Ovary (tissue), 9 donors: ENCODE measurements around the gene DAZAP2. TPM values are rescaled to one million over a fixed set of nuclear protein-coding genes. Genes with fewer than 3 reads are reported as not detected.

Experiments used
- DNase-seq, 5 donors: peaks; one replicate each; pipeline ENCODE4 v3.0.0-alpha.2; 2019 to 2020
- H3K27ac ChIP-seq, 2 donors: fragments of 200-600 bp; one replicate each; pipeline versions ENCODE4 v1.5.1 to v1.8.0; 2019 to 2022
- H3K27me3 ChIP-seq: fragments of 200-600 bp; one replicate; pipeline ENCODE4 v1.8.0; 2022
- H3K36me3 ChIP-seq: fragments of 200-600 bp; sonication (generic); one replicate; pipeline ENCODE4 v1.5.1; 2019
- H3K4me1 ChIP-seq: one replicate; pipeline ENCODE4 v1.8.1; 2013; ENCODE audit warnings: mild to moderate bottlenecking, moderate library complexity; ENCODE audit not compliant: insufficient read depth
- H3K4me3 ChIP-seq: fragments of 200-600 bp; sonication (generic); one replicate; pipeline ENCODE4 v1.5.1; 2017
- H3K9me3 ChIP-seq, 2 donors: fragments of 200-600 bp in 1 of 2; sonication (generic) in 1 of 2; one replicate each; pipeline versions ENCODE4 v1.5.1 to v1.8.1; 2013 to 2019; ENCODE audit warnings: mild to moderate bottlenecking in 1 of 2, moderate library complexity in 1 of 2
- EP300 ChIP-seq: sonication (generic); formaldehyde crosslinking; IDR thresholded peaks from one replicate; pipeline ENCODE4 v1.6.1; 2017; ENCODE audit warnings: antibody characterized with exemption
- POLR2A ChIP-seq: fragments of 450-650 bp; IDR thresholded peaks from one replicate; pipeline ENCODE4 v1.6.1; 2017; ENCODE audit warnings: antibody characterized with exemption, mild to moderate bottlenecking, moderate library complexity
- WGBS, 3 donors: extraction: QIAGEN DNeasy Blood & Tissue Kit in 1 of 3; methylation state at CpG; one replicate each; pipeline versions ENCODE4 v1.1.5 to v1.1.7; 2013 to 2017; 5-methylcytosine and 5-hydroxymethylcytosine counted together
- intact Hi-C, 4 donors: fragments of 100-400 bp; cut with DNase I; formaldehyde crosslinking; loops; one replicate each; pipeline versions ENCODE4 v1.11.0 to v1.15.1; 2022 to 2023
- polyA plus RNA-seq, 2 donors: library from polyadenylated mRNA; stranded (reverse); fragments of 200-250 nt in 1 of 2; fragments of 350-450 nt in 1 of 2; fragmentation: Illumina TruSeq in 1 of 2; extraction: RNeasy Lipid Tissue Mini Kit (QIAGEN cat#74804) in 1 of 2; gene quantifications; one replicate each; pipeline ENCODE4 v1.2.3, GENCODE V29; 2013 to 2014
- total RNA-seq, 7 donors: library from RNA; depleted of rRNA in 2 of 7; stranded (reverse); fragments of >200 nt in 2 of 7; fragmentation: NEBNext Ultra II Directional in 3 of 7; extraction: Animal tissue kit (Norgen Biotek cat#: 25700) in 3 of 7; gene quantifications; one replicate each; pipeline versions ENCODE4 v1.1.0 to v1.2.4, GENCODE V29; 2016 to 2023
- TF ChIP-seq, protein P1 (sequence below), 3 donors: fragments of 450-650 bp in 2 of 3; fragments of 200-600 bp in 1 of 3; IDR thresholded peaks; one replicate each; pipeline versions ENCODE4 v1.5.1 to v1.8.0; 2016 to 2022; ENCODE audit warnings: antibody characterized with exemption in 3 of 3, mild to moderate bottlenecking in 1 of 3
- donor health status: DM: no; HTN: no; CAD: no; lungs with moderate emphysema.
- donor health status: DM: no; HTN: no; CAD: no.
- donor health status: Bipolar disorder and iron deficiency.
- donor health status: DM: yes; HTN: yes; CAD: no.
- donor health status: DM: no; HTN: no; CAD: no.
- donor health status: DM: yes; HTN: yes; CAD: no.

Gene DAZAP2
- total and polyA plus RNA-seq, 9 donors: 123 to 323 (median 156) TPM

DNA sequence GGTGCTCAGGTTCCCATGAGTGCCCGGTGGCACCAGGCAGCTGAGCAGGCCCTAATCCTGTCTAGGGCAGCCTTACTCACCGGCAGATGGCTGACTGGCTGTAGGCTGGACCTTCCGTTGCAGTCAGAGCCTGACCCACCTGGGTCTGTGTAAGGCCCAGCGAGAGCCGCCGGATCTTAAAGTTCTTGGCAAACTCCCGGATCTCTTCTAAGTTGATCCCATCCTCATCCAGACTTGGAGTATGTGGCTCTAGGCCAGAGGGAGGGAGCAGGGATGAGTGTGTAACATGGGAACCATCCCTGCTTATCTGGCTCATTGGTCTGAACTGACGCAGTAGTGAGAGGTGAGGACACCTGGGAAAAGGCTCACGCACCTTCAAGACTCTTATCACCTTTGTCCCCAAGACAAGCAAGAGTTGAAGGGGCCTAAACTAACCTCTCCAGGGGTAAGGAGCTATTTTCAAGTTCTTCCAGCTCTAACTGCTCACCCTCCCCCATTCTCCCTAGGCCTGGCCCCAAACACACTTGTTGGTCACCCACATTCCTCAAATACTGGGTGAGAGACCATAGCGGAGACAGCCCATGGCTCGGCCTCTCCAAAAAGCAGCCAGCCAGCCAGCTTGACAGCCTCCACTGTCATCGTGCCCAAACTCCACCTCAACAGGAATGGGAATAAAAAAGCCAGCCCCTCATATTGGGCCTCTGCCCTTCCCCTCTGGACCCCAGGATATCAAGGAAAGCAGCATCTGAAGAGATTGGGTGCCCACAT is 46.9 kb upstream of the DAZAP2 start:
- no peaks in the 10 kb centered on the region for H3K27me3 ChIP-seq

DNA sequence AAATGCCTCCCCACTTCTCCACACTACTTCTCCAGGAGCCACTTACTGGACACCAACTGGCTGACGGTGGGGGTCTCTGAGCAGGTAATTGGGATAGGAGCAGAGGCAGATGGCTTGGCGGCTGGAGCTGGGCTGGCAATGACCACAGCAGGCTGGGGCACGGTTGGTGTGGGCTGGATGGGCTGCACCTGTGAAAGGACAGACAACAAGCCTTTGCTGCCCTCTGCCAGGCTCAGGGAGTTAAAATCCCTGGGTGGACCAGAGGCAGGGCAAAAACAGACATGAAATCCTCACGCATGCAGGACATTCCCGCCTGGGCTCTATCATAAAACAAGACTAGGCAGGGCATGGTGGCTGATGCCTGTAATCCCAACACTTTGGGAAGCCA is 46.3 kb upstream of the DAZAP2 start:
- no peaks in the 10 kb centered on the region for H3K36me3 ChIP-seq
- 86 to 88% (median 87%) methylated on average over 5 of the region's 5 CpGs for WGBS, 3 donors

More for the DNA sequence above, 46.9 kb upstream of the DAZAP2 start:
- WGBS, 3 donors: 88 to 98% (median 97%) methylated on average over 12 of the region's 12 CpGs
- Histone ChIP-seq H3K27ac (no peak overlapping the region), H3K4me1 (no peaks in the 10 kb centered on the region), H3K9me3 (no peaks in the 10 kb centered on the region), H3K4me3 (no peak overlapping the region), H3K36me3 (no peaks in the 10 kb centered on the region)
- TF ChIP-seq, protein P1, sequence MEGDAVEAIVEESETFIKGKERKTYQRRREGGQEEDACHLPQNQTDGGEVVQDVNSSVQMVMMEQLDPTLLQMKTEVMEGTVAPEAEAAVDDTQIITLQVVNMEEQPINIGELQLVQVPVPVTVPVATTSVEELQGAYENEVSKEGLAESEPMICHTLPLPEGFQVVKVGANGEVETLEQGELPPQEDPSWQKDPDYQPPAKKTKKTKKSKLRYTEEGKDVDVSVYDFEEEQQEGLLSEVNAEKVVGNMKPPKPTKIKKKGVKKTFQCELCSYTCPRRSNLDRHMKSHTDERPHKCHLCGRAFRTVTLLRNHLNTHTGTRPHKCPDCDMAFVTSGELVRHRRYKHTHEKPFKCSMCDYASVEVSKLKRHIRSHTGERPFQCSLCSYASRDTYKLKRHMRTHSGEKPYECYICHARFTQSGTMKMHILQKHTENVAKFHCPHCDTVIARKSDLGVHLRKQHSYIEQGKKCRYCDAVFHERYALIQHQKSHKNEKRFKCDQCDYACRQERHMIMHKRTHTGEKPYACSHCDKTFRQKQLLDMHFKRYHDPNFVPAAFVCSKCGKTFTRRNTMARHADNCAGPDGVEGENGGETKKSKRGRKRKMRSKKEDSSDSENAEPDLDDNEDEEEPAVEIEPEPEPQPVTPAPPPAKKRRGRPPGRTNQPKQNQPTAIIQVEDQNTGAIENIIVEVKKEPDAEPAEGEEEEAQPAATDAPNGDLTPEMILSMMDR (IDR thresholded peaks at IDR 0.05): no peak
- TF ChIP-seq POLR2A (no peak), EP300 (no peak)
- intact Hi-C loops: no loop called here
- DNase-seq: no peak

DNA sequence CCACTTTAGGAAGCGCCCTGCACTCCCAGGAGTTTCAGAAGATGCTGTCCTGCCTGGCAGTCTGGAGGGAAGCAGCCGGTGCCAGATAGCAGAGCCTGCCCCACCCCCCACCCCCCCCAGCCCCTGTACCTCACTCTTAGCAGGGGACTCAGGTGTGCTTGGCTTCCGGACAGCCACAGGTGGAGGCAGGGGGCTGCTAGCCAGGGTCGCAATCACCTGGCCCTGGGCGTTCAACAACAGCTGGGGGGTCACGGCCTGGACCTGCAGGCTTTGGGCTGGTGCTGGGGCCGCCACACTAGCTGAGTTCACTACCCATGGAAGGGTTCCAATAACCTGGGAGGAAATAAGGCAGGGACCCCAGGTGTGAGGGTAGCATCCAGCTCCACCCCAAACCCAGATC is 42.8 kb upstream of the DAZAP2 start:
- no peak for DNase-seq
- TF ChIP-seq, protein P1 (IDR thresholded peaks at IDR 0.05): no peak
- no peak for TF ChIP-seq EP300
- TF ChIP-seq POLR2A: no peak
- Histone ChIP-seq H3K4me3 (no peak overlapping the region), H3K36me3 (no peaks in the 10 kb centered on the region), H3K27ac (no peak overlapping the region), H3K9me3 (no peaks in the 10 kb centered on the region), H3K4me1 (no peaks in the 10 kb centered on the region), H3K27me3 (no peaks in the 10 kb centered on the region)
- intact Hi-C loops: no loop called here
- 83 to 98% (median 86%) methylated on average over 7 of the region's 7 CpGs for WGBS, 3 donors

More for the DNA sequence above, 46.3 kb upstream of the DAZAP2 start:
- intact Hi-C loops: no loop called here
- DNase-seq: no peak
- H3K27me3 ChIP-seq: no peaks in the 10 kb centered on the region
- H3K9me3 ChIP-seq: no peaks in the 10 kb centered on the region
- TF ChIP-seq EP300 (no peak), POLR2A (no peak)
- TF ChIP-seq, protein P1 (IDR thresholded peaks at IDR 0.05): no peak
- H3K4me3 ChIP-seq: no peak overlapping the region
- no peaks in the 10 kb centered on the region for H3K4me1 ChIP-seq
- no peak overlapping the region for H3K27ac ChIP-seq

DNA sequence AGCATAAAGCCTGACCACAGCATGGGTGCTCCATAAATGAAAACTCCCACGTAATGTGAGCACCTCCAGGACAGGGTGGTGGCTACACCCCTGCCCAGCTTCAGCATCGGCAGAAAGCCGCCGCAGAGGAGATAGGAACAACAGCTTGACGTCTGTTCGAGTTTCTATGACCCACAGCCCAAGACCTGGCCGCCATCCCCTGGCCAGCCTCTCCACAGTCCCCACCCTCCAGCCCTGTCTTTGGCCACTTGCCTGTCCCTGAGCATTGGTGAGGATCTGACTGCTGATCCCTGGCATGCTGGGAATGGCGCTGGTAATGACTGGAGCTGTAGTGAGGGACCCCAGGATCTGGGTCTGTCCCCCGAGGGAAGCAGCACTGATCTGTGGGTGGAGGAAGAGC is 42.1 kb upstream of the DAZAP2 start:
- intact Hi-C loops: no loop called here
- DNase-seq: no peak
- WGBS, 3 donors: 90 to 91% (median 90%) methylated on average over 9 of the region's 9 CpGs

More for the DNA sequence above, 42.1 kb upstream of the DAZAP2 start:
- no peaks in the 10 kb centered on the region for H3K4me1 ChIP-seq
- no peak overlapping the region for H3K4me3 ChIP-seq
- no peak overlapping the region for H3K27ac ChIP-seq
- TF ChIP-seq EP300 (no peak), POLR2A (no peak)
- TF ChIP-seq, protein P1 (IDR thresholded peaks at IDR 0.05): no peak
- H3K9me3 ChIP-seq: no peaks in the 10 kb centered on the region
- no peaks in the 10 kb centered on the region for H3K36me3 ChIP-seq
- no peaks in the 10 kb centered on the region for H3K27me3 ChIP-seq
